GM13976 (cell line): Measurements from ENCODE around the gene SLC1A7.

ENCODE experiments used
- DNase-seq: peaks from one replicate; pipeline ENCODE4 v3.0.0; 2012; ENCODE audit warnings: low spot score
- in situ Hi-C: fragments of 300-500 bp; cut with MboI; formaldehyde crosslinking; loops from one replicate; pipeline ENCODE4 v1.12.0; 2022; ENCODE audit warnings: low sequenced_read_pairs, mixed read lengths, inconsistent platforms; ENCODE audit not compliant: unreplicated experiment
- TF ChIP-seq, protein P1 (sequence below): IDR thresholded peaks from 2 replicates; pipeline ENCODE4 v1.5.1; 2012; ENCODE audit warnings: borderline replicate concordance, mild to moderate bottlenecking; ENCODE audit not compliant: insufficient read depth; ENCODE audit errors: extremely low read depth, missing control alignments, control extremely low read depth

The SLC1A7 gene

DNA sequence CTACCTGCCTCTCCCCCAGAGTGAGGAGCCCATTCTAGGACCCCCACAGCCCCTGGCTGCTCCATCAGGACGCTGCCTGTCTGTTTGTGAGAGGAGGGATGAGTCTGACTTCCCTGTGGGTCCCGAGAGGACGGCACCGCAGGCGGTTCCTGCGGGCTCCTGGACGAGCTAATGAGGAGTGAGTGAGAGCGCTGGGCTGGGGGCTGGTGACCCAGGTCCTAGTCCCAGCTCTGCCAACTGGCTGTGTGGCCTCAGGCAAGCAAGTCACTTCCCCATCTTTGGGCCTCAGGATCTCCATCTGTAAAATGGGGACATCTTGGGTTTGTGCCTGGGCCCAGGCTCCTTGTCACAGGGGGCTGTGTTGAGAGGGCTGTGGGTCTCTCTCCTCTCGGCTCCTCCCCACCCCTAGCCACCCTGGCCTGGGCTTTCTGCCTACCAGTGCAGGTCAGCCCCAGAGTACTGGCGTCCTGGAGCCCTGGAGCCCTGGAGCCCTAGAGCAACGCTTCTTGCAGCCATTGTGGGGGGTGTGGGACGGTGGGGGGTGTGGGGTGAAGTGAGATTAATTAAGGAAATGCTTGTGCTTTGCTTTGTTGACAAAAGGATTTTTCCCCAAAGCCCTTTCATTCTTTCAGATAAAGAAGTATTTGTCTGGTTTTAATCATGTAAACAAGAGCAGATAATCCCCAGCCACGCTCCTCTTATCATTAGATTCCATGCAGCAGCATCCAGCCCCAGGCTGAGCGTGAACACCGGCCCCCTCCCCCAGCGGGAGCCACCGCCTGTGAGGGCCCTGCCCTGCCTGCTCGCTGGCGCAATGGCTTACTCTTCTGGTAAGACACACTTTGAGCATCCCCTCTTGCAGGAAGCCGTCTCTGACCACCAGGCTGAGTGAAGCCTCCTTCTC lies 26.8 kb downstream of the SLC1A7 start:
- in situ Hi-C loops: no loop called here
- DNase-seq: no peak

DNA sequence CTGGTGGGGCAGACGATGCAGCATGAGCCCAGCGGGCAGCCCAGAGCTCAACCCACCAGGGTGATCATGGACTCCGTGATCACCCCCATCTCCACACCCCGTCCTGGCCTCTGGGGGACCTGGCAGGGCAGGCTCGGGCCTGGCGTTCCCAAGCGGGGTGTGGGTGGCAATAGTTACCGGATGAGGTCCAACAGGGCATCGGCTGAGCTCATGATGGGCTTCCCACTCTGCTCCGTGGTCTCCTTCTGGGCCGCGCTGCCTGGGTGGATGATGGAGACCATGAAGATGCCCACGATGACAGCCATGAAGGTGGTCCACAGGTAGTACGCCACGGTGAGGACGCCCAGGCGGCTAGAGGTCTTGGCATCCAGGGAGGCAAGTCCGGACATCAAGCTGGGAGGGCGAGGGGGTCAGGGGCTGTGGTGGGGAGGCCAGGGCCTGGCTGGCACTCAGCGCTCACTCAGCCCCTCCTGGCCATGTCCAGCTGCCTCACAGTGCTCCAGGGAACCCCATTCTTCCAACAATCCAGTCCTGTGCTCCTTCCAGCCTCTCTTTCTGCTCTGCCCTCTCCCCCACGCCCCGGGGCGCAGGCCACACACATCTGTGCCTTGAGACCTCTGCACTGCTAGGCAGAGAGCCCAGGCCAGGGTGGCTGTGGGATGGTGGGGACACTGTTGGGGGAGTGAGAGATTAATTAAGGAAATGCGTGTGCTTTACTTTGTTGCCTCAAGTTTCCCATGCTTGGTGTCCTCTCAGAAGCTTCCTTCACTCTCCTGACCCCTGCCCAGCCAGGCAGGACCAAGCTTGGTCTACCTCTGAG lies 27.6 kb downstream of the SLC1A7 start:
- in situ Hi-C loops: no loop called here
- TF ChIP-seq, protein P1, sequence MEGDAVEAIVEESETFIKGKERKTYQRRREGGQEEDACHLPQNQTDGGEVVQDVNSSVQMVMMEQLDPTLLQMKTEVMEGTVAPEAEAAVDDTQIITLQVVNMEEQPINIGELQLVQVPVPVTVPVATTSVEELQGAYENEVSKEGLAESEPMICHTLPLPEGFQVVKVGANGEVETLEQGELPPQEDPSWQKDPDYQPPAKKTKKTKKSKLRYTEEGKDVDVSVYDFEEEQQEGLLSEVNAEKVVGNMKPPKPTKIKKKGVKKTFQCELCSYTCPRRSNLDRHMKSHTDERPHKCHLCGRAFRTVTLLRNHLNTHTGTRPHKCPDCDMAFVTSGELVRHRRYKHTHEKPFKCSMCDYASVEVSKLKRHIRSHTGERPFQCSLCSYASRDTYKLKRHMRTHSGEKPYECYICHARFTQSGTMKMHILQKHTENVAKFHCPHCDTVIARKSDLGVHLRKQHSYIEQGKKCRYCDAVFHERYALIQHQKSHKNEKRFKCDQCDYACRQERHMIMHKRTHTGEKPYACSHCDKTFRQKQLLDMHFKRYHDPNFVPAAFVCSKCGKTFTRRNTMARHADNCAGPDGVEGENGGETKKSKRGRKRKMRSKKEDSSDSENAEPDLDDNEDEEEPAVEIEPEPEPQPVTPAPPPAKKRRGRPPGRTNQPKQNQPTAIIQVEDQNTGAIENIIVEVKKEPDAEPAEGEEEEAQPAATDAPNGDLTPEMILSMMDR: no peak
- DNase-seq: no peak

More for the DNA sequence above, 26.8 kb downstream of the SLC1A7 start:
- TF ChIP-seq, protein P1: no peak

DNA sequence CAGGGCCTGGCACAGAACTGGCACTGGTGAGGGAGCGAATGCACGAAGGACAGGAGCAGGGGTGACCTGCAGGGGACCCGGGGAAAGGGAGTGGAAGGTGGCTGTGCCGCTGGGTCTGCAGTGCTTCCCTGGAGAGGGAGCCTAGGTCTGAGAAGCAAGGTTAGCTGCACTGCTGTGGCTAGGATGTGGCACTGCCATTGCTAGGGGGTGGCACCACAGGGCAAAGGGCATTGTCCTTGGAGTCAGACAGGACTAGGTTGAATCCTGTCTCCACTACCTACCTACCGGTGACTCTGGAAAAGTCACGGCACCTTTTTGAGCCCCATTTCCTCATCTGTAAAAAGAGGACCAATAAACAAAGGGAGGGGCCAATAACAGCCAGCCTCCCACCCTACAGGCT lies 28.3 kb downstream of the SLC1A7 start:
- no peak for DNase-seq
- in situ Hi-C loops: no loop called here
- TF ChIP-seq, protein P1: no peak

DNA sequence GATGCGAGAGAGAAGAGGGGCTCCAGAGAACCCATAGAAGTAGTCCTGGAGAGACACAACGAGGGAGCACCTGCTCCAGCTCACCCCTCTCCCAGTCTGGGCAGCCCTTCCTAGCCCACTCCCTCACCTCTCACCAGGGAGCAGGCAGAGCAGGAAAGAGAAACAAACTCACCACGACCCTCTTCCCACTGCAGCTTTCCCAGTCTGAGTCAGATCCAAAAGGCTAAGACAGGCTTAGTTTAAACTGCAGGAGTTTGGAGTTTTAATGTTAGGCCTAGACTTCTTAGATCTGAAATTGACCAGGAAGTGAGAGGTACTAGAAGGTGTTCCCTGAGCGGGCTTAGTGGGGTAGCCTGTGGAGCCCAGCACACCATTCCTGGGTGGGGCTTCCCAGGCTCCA lies 29.6 kb downstream of the SLC1A7 start:
- in situ Hi-C loops: no loop called here
- no peak for DNase-seq
- TF ChIP-seq, protein P1: no peak

DNA sequence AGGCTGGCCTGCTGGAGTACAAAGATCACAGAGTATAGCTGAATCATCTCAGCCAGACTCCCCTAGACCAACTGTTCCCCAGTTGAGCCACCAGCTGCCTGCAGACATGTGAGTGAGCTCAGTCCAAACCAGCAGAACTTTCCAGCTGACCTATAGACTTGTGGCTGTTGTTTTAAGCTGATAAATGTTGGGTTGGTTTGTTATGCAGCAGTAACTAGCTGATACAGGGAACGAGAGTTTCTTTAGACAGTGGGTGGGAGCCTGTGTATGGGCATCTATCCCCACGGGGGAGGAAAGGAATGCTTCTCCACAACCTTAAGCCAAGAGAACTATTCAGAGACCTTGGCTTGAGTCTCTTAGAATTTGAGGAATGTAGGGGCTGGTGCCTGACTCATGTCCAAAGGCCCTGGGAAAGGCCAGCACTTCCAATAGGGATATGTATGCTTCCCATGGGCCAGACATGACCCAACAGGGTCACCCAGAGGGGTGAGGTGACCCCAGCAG lies 30.1 kb downstream of the SLC1A7 start:
- in situ Hi-C loops: no loop called here
- DNase-seq: no peak
- TF ChIP-seq, protein P1: no peak

DNA sequence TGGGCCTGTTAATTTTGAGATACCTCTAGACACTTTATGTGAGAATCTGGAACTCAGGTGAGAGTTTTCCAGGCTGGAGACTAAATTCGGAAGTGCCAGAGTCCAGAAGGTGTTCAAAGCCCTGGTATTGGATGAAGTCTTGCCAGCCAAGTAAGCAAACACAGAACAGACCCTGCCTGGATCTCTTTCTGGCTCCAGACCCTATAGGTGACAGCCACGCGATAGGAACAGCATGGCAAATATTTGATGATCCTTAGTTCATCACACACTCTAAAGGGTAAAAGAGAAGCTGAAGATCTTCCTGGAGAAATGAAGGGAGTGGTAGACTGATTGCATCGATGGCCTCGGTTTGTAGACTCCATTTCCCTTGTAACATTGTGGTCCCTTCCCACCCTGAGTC lies 30.7 kb downstream of the SLC1A7 start:
- DNase-seq: no peak
- TF ChIP-seq, protein P1: no peak
- in situ Hi-C loops: no loop called here
